Activated T-cell treated with anti-CD3 and anti-CD28 coated beads, Interleukin-2, amount 50 U/mL, for 24 hours (primary cell): ENCODE data around the gene ALOX5.
"Not testable (repeated sequence)": the region's sequence is repeated elsewhere in the genome, so short reads cannot be mapped to it uniquely, and the experiment has no call there.

Experiments used
- DNase-seq: peaks from one replicate; pipeline ENCODE4 v3.0.0-alpha.2; 2020
- H3K27ac Mint-ChIP-seq: 2 replicates; pipeline ENCODE4 v1.8.0; 2020; ENCODE audit warnings: mild to moderate bottlenecking, mixed read lengths
- H3K27me3 Mint-ChIP-seq: 2 replicates; pipeline ENCODE4 v1.8.0; 2020; ENCODE audit warnings: mixed read lengths
- H3K36me3 Mint-ChIP-seq: 2 replicates; pipeline ENCODE4 v1.8.0; 2020; ENCODE audit warnings: low read depth, mixed read lengths
- H3K4me1 Mint-ChIP-seq: 2 replicates; pipeline ENCODE4 v1.8.0; 2020; ENCODE audit warnings: low read depth, mixed read lengths
- H3K4me3 Mint-ChIP-seq: 2 replicates; pipeline ENCODE4 v1.8.0; 2020; ENCODE audit warnings: mild to moderate bottlenecking, moderate library complexity, mixed read lengths
- H3K9me3 Mint-ChIP-seq: 2 replicates; pipeline ENCODE4 v1.8.0; 2020; ENCODE audit warnings: mixed read lengths

Gene ALOX5

GRCh38 chr10:45461034-45461433 is 87.0 kb downstream of the ALOX5 start:
- H3K4me1 Mint-ChIP-seq = peaks cover 7% of the 10 kb centered on the region
- no peaks in the 10 kb centered on the region for H3K9me3 Mint-ChIP-seq
- H3K27me3 Mint-ChIP-seq = no peaks in the 10 kb centered on the region
- no peak overlapping the region for H3K4me3 Mint-ChIP-seq
- DNase-seq = no peak
- no peak overlapping the region for H3K27ac Mint-ChIP-seq
- peaks cover 61% of the 10 kb centered on the region for H3K36me3 Mint-ChIP-seq

GRCh38 chr10:45463244-45464116 is 89.5 kb downstream of the ALOX5 start:
- H3K27me3 Mint-ChIP-seq = no peaks in the 10 kb centered on the region
- no peaks in the 10 kb centered on the region for H3K9me3 Mint-ChIP-seq
- peaks cover 9% of the 10 kb centered on the region for H3K4me1 Mint-ChIP-seq
- no peak overlapping the region for H3K4me3 Mint-ChIP-seq
- peaks cover 40% of the 10 kb centered on the region for H3K36me3 Mint-ChIP-seq
- H3K27ac Mint-ChIP-seq = no peak overlapping the region
- DNase-seq = no peak

- peak; percentile 82 for DNase-seq
- no peaks in the 10 kb centered on the region for H3K27me3 Mint-ChIP-seq
- no peak overlapping the region for H3K4me3 Mint-ChIP-seq
- peaks cover 17% of the 10 kb centered on the region for H3K4me1 Mint-ChIP-seq
- H3K36me3 Mint-ChIP-seq = peaks cover 25% of the 10 kb centered on the region
- H3K27ac Mint-ChIP-seq = no peak overlapping the region
- no peaks in the 10 kb centered on the region for H3K9me3 Mint-ChIP-seq
Observed at GRCh38 chr10:45464958-45465567, 91.0 kb downstream of the ALOX5 start.

GRCh38 chr10:45466784-45467183 is 92.8 kb downstream of the ALOX5 start:
- no peaks in the 10 kb centered on the region for H3K9me3 Mint-ChIP-seq
- H3K4me3 Mint-ChIP-seq = no peak overlapping the region
- H3K36me3 Mint-ChIP-seq = peaks cover 10% of the 10 kb centered on the region
- no peaks in the 10 kb centered on the region for H3K27me3 Mint-ChIP-seq
- peaks cover 30% of the 10 kb centered on the region for H3K4me1 Mint-ChIP-seq
- no peak overlapping the region for H3K27ac Mint-ChIP-seq
- no peak for DNase-seq

- no peak overlapping the region for H3K4me3 Mint-ChIP-seq
- H3K27me3 Mint-ChIP-seq = no peaks in the 10 kb centered on the region
- no peak for DNase-seq
- no peaks in the 10 kb centered on the region for H3K9me3 Mint-ChIP-seq
- peaks cover 35% of the 10 kb centered on the region for H3K4me1 Mint-ChIP-seq
- H3K36me3 Mint-ChIP-seq = peaks cover 4% of the 10 kb centered on the region
- peak overlapping the region; percentile 1 for H3K27ac Mint-ChIP-seq
Observed at GRCh38 chr10:45468079-45468478, 94.1 kb downstream of the ALOX5 start.

- H3K9me3 Mint-ChIP-seq = no peaks in the 10 kb centered on the region
- peak overlapping the region; percentile 36 for H3K4me3 Mint-ChIP-seq
- DNase-seq = peak; percentile 57
- H3K36me3 Mint-ChIP-seq = no peaks in the 10 kb centered on the region
- H3K27ac Mint-ChIP-seq = peak overlapping the region; percentile 83
- peaks cover 30% of the 10 kb centered on the region for H3K4me1 Mint-ChIP-seq
- H3K27me3 Mint-ChIP-seq = no peaks in the 10 kb centered on the region
Observed at GRCh38 chr10:45470098-45471012, 96.3 kb downstream of the ALOX5 start.

GRCh38 chr10:45471059-45471458 is 97.0 kb downstream of the ALOX5 start:
- no peak for DNase-seq

GRCh38 chr10:45471531-45472310 is 97.7 kb downstream of the ALOX5 start:
- H3K9me3 Mint-ChIP-seq = peaks cover 4% of the 10 kb centered on the region
- peaks cover 28% of the 10 kb centered on the region for H3K4me1 Mint-ChIP-seq
- no peak for DNase-seq
- peaks cover 5% of the 10 kb centered on the region for H3K36me3 Mint-ChIP-seq
- no peak overlapping the region for H3K4me3 Mint-ChIP-seq
- no peaks in the 10 kb centered on the region for H3K27me3 Mint-ChIP-seq
- H3K27ac Mint-ChIP-seq = no peak overlapping the region

More at GRCh38 chr10:45471059-45471458, 97.0 kb downstream of the ALOX5 start:
- Mint-ChIP-seq H3K36me3 (peaks cover 3% of the 10 kb centered on the region), H3K27me3 (no peaks in the 10 kb centered on the region), H3K27ac (no peak overlapping the region), H3K9me3 (peaks cover 4% of the 10 kb centered on the region), H3K4me1 (peaks cover 28% of the 10 kb centered on the region), H3K4me3 (no peak overlapping the region)

GRCh38 chr10:45473126-45473525 is 99.1 kb downstream of the ALOX5 start:
- Mint-ChIP-seq H3K36me3 (peaks cover 18% of the 10 kb centered on the region), H3K27ac (no peak overlapping the region), H3K27me3 (no peaks in the 10 kb centered on the region), H3K4me3 (no peak overlapping the region), H3K4me1 (peaks cover 28% of the 10 kb centered on the region), H3K9me3 (peaks cover 16% of the 10 kb centered on the region)
- no peak for DNase-seq

- Mint-ChIP-seq H3K4me1 (peaks cover 9% of the 10 kb centered on the region), H3K36me3 (peaks cover 52% of the 10 kb centered on the region), H3K4me3 (no peak overlapping the region), H3K9me3 (peaks cover 41% of the 10 kb centered on the region), H3K27ac (no peak overlapping the region), H3K27me3 (no peaks in the 10 kb centered on the region)
- DNase-seq = no peak
Observed at GRCh38 chr10:45476559-45476958, 102.5 kb downstream of the ALOX5 start.

GRCh38 chr10:45480294-45480693 is 106.3 kb downstream of the ALOX5 start:
- DNase-seq = no peak
- peaks cover 85% of the 10 kb centered on the region for H3K36me3 Mint-ChIP-seq
- H3K27ac Mint-ChIP-seq = no peak overlapping the region
- H3K4me3 Mint-ChIP-seq = no peak overlapping the region
- H3K9me3 Mint-ChIP-seq = peaks cover 44% of the 10 kb centered on the region
- no peaks in the 10 kb centered on the region for H3K27me3 Mint-ChIP-seq
- peaks cover 1% of the 10 kb centered on the region for H3K4me1 Mint-ChIP-seq

- H3K4me3 Mint-ChIP-seq = not testable (repeated sequence)
Observed at GRCh38 chr10:45481100-45481499, 107.1 kb downstream of the ALOX5 start.

GRCh38 chr10:45483002-45483401 is 109.0 kb downstream of the ALOX5 start:
- Mint-ChIP-seq H3K4me3 (no peak overlapping the region), H3K4me1 (peaks cover 1% of the 10 kb centered on the region), H3K9me3 (peaks cover 29% of the 10 kb centered on the region), H3K27ac (no peak overlapping the region), H3K36me3 (peaks cover 83% of the 10 kb centered on the region), H3K27me3 (no peaks in the 10 kb centered on the region)
- DNase-seq = no peak

More at GRCh38 chr10:45481100-45481499, 107.1 kb downstream of the ALOX5 start:
- not testable (repeated sequence) for H3K27me3 Mint-ChIP-seq, DNase-seq, H3K27ac Mint-ChIP-seq, H3K4me1 Mint-ChIP-seq
- peaks cover 40% of the 10 kb centered on the region for H3K9me3 Mint-ChIP-seq
- H3K36me3 Mint-ChIP-seq = peaks cover 88% of the 10 kb centered on the region

- Mint-ChIP-seq H3K9me3 (no peaks in the 10 kb centered on the region), H3K27ac (no peak overlapping the region), H3K27me3 (no peaks in the 10 kb centered on the region), H3K36me3 (peaks cover 56% of the 10 kb centered on the region), H3K4me3 (no peak overlapping the region), H3K4me1 (no peaks in the 10 kb centered on the region)
- no peak for DNase-seq
Observed at GRCh38 chr10:45487735-45488134, 113.7 kb downstream of the ALOX5 start.
